ENCODE results near the gene CDCP1.
A peak's percentile ranks its signal among the peaks of the same experiment; 100 is the strongest.
"Not testable (repeated sequence)": the region's sequence is repeated elsewhere in the genome, so short reads cannot be mapped to it uniquely, and the experiment has no call there.

CDCP1 gene

DNA sequence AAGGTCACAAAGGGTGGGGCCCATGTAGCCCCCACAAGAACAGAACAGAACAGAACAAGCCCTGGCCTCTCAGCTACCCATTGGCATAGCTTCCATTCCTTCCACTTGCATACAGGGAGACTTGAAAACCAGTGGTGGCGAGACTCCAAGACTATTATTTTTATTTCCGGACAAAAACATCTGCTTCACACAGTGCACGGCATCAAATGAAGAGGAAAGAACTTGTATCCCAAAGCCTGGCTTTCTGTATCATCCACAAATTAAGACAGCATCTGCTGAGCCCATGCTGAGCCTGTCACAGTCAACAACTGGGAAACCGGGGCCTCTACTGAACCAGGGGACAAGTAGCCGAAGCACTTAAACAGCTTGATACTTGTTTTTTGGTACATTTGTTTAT lies 64.0 kb downstream of the CDCP1 start:
- DNase-seq = no peak

DNA sequence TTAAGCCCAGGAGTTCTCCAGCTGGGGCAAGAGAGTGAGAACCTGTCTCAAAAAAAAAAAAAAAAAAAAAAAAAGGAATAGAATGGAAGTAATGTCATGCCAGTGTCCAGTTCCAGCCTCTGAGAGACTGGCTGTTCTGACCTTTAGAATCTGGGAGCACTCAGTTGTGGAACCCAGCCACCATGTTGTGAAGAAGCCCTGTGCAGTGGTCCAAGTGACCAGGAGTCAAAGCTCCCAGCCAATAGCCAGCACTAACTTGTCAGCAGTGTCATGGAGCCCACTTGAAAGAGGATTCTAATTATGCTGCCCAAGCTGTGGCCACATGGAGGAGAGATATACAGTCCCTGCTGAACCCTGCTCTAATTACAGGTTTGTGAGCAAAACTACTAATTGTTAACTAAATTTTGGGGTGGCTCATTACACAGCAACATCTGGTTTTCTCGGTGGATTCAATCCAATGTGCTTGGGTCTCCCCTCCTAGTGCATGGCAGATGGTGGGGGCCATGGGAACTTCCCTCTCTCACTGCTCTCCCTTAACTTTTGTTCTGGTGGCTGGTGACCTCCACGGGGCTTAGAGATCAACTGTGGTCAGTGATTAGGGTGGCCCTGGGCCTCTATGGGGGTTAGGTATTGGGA lies 64.6 kb downstream of the CDCP1 start:
- no peak for DNase-seq

DNA sequence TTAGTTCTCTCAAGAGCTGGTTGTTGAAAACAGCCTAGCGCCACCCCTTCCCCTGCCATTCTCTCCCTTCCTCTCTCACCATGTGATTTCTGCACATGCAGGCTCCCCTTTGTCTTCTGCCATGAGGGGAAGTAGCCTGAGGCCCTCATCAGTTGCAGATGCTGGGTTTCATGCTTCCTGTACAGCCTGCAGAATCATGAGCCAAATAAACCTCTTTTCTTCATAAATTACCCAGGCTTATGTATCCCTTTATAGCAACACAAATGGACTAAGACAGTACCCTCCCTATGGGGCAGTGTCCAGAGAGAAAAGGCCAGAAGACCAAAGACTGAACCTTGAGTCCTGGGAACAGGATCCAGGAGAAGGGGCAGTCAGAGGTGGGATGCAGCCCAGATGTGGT lies 65.4 kb downstream of the CDCP1 start:
- no peak for DNase-seq

DNA sequence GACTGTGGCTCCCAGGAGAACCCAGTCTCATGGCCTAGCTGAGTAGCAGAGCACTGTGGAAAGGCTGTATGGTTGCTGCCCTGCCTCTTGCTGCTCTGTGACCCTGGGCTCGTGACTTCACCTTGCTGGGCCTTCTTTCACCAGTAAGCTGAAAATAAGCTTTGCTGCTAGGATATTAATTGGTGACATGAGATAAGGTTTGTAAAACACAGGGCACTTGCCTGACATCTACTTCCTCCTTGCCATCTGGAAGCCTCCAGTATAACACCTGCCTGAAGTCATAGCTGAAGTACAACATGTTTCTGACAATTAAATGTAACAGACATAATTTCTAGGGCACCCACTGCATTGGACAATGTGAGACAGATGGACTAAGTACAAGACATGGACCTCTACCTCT lies 66.5 kb downstream of the CDCP1 start:
- no peak for DNase-seq

DNA sequence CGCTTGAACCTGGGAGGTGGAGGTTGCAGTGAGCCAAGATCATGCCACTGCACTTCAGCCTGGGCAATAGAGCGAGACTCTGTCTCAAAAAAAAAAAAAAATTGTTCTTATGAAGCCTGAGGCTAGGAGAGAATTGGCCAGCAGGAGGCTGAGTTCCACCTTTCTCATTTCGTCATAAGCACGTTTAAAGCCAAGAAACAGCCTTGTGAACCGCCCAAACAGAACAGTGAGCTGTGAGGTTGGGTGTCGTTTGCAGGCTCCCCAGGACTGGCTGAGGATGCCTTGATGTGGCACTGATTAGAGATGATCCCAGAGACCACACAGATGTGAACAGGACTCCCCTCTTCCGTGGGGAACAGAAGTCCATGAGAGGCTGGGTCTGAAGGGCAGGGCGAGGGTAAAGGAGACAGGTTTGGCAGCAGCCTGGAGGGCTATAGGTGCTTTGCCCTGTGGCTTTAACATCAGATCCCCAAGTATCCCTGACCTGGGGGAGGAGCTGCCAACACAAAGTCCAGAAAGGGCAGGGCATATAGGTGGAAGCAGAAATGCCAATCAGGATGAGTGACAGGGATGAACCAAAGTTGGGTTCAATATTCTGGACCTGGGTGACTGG lies 67.2 kb downstream of the CDCP1 start:
- no peak for DNase-seq

DNA sequence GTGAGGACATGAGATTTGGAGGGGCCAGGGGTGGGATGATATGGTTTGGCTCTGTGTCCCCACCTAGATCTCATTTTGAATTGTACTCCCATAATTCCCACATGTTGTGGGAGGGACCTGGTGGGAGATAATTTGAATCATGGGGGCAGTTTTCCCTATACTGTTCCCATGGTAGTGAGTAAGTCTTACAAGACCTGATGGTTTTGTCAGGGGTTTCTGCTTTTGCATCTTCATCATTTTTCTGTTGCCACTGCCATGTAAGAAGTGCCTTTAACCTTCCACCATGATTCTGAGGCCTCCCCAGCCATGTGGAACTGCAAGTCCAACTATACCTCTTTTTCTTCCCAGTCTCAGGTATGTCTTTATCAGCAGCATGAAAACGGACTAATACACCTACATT lies 67.9 kb downstream of the CDCP1 start:
- DNase-seq = not testable (repeated sequence)

DNA sequence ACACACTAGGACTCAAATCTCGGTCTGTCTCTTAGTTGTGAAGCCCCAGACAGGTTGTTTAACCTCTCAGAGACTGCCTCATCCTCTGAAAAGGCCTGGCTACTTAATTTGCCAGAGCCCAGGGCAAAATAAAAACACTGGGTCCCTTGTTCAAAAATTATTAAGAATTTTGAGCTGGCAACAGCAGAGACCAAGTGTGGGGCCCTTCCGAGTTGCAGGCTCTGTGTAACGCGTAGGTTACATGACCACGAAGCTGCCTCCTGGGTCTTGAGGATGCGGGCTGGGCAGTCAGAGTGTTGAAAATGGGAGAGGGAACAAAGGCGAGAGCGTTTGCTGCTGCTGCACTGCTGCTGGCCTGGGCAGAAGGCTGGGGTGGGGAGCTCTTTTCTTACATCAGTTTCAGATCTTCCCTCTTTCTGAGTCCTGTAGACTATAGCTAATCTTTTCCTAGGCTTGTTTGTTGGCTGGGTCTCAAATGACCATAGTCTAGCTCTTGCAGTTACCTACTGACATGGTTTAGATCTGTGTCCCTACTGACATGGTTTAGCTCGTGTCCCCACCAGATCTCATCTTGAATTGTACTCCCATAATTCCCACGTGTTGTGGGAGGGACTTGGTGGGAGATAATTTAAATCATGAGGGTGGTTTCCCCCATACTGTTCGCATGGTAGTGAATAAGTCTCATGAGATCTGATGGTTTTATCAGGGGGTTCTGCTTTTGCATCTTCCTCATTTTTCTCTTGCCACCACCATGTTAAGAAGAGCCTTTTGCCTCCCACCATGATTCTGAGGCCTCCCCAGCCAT lies 70.2 kb downstream of the CDCP1 start:
- no peak for DNase-seq

DNA sequence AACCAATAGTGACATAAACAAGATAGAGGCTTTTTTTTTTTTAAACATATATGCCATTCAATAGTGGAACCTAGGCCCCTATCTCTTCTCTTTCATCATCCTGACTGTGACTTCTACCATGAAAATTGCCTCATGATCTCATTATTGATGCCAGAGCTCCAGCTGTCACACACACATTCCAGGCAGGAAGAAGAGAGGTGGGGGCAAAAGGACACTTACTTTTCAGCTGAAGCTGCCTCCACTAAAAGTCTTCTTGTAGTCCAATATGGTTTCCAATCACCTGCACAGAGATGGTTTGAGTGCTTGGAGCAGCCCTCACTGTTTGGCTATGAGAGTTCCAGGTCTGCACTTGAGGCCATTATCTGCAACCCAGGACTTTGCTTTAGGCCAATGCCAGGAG lies 75.1 kb downstream of the CDCP1 start:
- no peak for DNase-seq

DNA sequence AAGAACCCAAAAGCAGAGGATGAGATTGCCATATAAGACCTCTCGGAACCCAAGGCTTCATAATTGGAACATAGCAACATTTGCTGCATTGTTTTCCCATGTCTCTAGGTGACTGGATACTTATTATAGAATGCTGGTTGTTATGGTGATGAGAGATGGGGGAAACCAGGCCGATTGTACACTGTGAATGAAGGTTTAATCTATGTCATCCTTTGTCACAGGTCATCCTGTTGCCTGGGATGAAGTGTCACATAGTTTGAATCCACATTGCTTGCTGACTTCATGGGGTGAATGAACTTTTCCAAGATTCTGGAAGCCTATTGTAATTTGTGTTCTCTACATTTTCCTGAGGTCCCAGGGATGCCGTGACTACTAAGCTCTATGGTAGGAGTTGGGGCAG lies 78.2 kb downstream of the CDCP1 start:
- DNase-seq = no peak

DNA sequence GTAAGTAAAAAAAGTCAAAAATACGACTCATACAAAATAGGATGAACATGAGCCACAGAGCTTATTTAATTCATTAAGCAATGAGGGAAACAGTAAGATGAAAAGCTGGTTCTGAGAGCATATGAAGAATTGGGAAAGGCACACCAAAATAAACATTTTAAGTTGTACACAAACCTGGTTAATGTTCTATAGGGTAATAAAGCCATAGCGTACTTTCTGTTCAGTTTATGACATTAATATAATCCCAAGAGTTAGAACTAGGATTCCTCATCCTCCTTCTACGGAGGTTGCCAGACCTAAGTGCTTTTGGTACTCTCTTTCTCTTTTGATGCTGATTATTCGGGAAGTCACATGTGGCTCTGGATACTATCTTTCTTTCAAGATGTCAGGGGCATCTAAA lies 78.7 kb downstream of the CDCP1 start:
- DNase-seq = no peak

DNA sequence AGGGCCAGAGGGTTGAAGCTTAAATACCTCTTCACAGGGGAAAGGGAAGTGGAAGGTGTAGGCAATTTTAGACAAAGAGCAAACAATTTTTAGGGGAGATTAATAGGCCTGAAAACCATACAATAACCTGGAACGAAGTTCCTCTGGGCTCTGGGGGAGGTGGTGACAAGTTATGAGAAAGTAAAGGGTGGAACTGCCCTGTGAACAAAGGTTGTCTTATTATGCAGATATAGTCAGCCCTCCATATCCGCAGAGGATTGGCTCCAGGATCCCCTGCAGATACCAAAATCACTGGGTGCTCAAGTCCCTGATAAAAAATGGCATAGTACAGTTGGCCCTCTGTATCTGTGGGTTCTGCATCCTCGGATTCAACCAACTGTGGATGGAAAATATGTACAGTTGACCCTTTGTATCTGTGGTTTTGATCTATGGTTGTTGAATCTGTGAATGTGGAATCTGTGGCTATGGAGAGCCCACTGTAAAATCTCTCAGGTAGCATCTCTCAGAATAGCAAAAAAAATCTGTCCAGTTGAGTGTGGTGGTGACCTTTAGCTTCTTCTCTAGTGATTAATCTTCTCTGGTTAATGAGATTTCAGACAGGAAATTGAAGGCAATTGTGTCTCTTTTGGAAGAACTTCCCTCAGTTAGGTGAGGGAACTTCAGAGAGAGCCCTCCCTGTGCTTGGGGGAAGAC lies 79.9 kb downstream of the CDCP1 start:
- no peak for DNase-seq

DNA sequence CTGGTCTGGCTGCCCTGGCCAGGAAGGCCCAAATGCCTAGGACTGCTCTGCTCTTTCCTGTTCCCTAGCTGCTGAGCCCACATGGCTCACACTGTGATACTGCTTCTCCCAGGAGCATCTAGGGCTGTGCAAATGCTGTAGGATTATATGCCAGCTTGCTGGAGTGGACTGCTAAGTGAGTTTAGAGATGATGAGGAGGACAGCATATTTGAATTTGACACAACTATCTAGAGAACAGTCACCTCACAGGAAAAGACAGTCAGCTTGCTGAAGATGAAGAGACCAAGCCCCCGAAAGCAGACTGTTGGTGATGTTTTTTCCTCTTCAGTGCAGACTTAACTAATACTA lies 80.8 kb downstream of the CDCP1 start:
- DNase-seq = no peak

DNA sequence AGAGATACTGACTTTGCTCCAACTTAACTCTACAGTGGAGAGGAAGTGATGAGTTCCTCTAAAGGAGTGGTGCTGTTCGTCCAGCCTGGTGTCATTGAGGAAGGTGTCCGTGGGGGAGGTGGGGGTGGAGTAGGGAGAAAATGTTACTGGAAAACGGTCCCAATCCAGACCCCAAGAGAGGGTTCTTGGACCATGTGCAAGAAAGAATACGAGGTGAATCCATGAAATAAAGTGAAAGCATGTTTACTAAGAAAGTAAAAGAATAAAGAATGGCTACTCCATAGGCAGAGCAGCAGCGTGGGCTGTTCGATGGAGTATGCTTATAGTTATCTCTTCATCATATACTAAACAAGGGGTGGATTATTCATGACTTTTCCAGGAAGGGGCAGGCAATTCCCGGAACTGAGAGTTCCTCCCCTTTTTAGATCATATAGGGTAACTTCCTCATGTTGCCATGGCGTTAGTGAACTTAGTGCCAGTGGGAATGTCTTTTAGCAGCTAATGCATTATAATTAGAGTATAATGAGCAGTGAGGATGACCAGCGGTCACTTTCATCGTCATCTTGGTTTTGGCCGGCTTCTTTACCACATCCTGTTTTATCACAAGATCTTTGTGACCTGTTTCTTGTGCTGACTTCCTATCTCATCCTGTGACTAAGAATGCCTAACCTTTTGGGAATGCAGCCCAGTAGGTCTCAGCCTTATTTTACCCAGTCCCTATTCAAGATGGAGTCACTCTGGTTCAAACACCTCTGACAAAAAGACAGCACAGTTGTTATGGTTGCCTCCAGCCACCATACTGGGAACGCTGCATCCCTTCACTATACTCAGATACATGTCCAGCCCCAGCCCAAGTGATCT lies 81.4 kb downstream of the CDCP1 start:
- DNase-seq = peak; percentile 23

DNA sequence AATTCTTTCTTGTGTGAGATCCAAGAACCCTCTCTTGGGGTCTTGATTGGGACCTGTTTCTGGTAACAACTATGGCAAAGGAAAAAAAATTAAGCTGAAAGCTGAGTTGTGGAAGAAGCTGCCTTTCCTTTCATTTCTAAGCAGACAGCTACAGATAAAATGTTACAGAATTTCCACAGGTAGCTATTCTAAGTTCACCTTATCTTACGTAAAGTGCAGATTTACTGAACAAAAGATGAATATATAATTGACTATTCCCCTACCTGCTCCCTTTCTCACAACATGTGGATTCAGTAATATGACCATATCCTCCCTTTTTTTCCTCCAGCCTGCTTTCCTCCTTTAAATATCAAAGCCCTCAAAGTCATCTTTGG lies 83.5 kb downstream of the CDCP1 start:
- DNase-seq = no peak

DNA sequence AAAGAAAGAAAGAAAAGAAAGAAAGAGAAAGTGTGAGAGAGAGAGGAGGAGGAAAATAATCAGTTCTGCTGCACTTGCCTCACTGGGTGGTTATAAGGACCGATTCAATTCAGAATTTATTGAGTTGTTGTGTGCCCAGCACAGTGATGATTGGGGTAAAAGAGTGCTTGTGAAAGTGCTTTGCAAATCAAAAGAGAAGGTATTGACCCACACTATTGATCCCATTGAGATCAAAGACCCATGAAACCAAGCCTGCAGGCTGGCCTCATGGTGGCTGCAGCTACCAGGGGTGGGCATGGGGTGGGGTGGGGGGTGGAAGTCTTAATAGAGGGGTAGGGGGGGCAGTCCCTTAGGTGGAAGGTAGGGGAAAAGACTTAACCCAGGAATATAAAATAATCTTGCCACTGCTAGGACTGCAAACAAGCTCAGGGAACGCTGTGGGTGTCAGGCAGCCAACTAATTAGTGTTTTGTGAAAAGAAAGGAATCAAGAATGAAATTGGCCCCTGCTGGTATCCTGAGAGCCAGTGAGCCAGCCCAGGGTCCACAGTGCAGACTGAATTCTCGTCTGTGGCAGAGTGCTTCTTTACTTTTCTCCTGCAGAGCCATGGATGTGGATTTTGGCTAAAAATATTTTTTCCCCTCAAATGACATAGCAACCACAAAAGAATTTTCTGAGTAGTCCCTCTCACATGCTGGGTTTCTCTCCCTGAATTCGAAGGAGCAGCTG lies 85.8 kb downstream of the CDCP1 start:
- DNase-seq = no peak

DNA sequence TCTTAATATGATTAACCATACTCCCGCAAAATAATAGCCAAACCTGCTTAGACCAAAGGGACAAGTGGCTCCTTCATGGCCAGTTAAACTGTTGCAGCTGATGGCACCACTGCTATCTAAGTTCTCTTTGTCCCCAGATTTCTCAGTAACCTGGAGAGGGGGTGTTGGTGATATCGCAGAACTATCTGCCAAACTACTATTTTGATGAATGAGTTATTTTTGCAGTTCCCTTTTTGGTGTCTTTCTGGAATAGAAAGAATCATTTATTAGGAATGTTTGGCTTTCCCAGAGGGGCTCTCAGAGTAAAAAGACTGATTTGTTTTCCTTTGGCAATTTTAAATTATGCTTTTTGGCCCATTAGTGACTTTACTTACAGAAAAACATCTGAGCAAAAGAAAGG lies 87.0 kb downstream of the CDCP1 start:
- no peak for DNase-seq

DNA sequence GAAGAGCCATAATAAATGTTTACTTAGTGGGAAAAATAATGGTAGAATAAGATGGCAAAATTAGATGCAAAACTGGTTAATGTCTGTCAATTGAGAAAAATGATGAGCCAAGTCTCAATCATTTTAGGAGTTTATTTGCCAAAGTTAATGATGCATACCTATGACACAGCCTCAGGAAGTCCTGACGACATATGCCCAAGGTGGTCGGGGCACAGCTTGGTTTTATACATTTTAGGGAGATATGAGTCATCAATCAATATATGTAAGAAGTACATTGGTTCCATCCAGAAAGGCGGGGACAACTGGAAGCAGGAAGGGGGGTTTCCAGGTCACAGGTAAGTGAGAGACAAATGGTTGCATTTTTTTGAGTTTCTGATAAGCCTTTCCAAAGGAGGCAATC lies 88.6 kb downstream of the CDCP1 start:
- DNase-seq = no peak

DNA sequence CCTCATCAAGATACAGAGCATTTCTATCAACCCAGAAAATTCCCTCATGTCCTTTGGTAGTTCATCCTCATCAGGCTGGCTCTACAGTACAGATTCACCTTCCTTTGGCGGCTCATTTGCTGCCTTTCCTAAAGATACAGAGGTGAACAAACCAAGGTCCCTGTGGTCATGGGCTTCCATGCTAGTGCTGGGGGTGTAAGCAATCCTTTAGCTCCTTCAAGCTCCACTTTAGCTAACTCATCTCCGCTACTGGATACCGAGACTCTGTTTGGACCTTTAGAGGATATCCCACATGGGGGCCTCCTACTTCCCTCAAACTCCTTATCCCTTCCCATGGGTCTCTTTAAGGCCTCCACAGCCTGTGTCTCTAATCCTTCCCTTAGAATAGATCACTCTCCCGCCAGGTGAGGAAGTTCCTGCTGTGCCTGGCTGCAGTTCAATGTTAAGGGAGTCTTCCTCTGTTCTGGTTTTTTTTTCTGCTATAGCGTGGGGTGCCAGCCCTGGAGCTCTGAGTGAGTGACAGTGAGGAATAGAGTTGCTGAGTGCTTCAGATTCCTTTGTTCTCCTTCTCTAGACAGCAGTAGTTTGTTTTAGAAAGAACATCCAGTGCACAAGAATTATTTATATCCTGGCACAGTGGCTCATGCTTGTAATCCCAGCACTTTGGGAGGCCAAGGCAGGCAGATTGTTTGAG lies 89.4 kb downstream of the CDCP1 start:
- no peak for DNase-seq

DNA sequence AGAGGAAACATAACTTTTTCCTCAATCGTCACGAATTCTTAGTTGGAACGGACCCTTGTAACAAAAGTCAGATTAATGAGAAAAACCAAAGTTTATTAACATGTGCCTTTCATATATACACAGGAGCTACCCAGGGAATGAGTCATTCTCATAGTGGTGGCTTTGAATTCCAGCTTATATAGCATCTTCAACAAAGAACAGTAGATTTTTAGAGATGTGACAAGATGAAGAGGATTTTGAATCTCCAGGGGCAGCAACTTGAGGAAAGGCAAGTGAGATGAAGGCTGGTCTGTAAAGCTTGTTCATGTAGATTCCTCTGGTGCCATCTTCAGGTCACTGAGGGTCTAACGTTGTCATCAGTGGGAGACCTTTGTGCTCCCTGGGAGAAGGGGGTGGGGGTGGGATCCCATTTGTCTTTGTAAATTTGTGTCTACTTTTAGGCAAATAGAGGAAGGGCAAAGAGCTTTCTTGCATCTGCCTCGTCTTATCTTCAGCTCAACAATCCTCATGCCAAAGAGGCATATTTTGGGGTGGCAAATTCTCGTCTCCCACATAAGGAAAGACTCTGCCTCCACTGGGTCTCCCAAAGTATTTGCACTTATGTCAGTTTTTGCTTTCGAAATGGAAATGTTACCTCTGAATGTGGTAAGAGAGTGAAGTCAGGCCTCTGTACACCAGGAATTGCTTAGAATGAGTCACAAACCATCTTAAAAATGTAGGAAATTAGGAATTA lies 90.6 kb downstream of the CDCP1 start:
- no peak for DNase-seq

DNA sequence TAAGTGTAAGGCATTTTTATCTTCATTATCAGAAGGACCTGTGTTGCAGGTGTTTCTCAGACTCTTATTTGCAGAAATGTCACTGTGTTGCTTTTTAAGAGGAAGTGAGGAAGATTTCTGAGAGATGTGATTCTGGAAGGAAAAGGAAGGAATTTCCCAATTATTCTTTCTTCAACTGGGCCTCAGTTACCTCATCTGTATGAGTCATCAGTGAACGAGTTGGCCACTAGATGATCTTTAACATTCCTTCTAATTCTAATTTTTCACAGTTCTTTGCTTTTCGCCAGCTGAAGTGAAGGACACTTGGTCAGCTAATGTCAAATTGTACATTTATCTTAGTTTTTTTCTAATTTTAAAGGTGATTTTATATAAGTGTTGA lies 91.2 kb downstream of the CDCP1 start:
- no peak for DNase-seq

All from activated CD8-positive, alpha-beta memory T cell treated with anti-CD3 and anti-CD28 coated beads, Interleukin-2, amount 50 U/mL, for 4 hours (primary cell).